Transverse colon (tissue), 3 donors: ENCODE measurements around the gene PLA1A.

ENCODE experiments used
- EP300 ChIP-seq: sonication (generic); formaldehyde crosslinking; IDR thresholded peaks from one replicate; pipeline ENCODE4 v1.6.1; 2017; ENCODE audit warnings: antibody characterized with exemption, low read depth
- POLR2A ChIP-seq: fragments of 450-650 bp; IDR thresholded peaks from one replicate; pipeline ENCODE4 v1.6.1; 2016; ENCODE audit warnings: antibody characterized with exemption, mild to moderate bottlenecking, moderate library complexity
- TF ChIP-seq, protein P1 (sequence below), 5 experiments: fragments of 200-600 bp in 3 of 5; fragments of 450-650 bp in 2 of 5; sonication (generic) in 3 of 5; IDR thresholded peaks; 1 replicate in 2 of 5; 2 replicates in 3 of 5; pipeline ENCODE4 v1.5.1; 2016 to 2017; ENCODE audit warnings: antibody characterized with exemption in 5 of 5, inconsistent platforms in 3 of 5, mild to moderate bottlenecking in 2 of 5, moderate library complexity in 1 of 5

DNA sequence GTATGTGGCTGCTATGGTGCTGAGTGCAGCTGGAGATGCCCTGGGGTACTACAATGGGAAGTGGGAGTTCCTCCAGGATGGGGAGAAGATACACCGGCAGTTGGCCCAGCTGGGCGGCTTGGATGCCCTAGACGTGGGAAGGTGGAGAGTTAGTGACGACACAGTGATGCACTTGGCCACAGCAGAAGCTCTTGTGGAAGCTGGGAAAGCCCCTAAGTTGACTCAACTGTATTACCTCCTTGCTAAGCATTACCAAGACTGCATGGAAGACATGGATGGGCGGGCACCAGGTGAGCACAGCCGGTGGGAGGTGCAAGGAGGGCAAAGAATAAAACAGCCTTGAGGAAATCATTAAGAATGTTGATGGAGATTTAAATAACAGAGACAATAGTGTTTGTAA, 15.5 kb upstream of the PLA1A start:
- TF ChIP-seq, protein P1, sequence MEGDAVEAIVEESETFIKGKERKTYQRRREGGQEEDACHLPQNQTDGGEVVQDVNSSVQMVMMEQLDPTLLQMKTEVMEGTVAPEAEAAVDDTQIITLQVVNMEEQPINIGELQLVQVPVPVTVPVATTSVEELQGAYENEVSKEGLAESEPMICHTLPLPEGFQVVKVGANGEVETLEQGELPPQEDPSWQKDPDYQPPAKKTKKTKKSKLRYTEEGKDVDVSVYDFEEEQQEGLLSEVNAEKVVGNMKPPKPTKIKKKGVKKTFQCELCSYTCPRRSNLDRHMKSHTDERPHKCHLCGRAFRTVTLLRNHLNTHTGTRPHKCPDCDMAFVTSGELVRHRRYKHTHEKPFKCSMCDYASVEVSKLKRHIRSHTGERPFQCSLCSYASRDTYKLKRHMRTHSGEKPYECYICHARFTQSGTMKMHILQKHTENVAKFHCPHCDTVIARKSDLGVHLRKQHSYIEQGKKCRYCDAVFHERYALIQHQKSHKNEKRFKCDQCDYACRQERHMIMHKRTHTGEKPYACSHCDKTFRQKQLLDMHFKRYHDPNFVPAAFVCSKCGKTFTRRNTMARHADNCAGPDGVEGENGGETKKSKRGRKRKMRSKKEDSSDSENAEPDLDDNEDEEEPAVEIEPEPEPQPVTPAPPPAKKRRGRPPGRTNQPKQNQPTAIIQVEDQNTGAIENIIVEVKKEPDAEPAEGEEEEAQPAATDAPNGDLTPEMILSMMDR (IDR thresholded peaks at IDR 0.05), result no peak
- TF ChIP-seq EP300, result no peak
- TF ChIP-seq POLR2A, result no peak
